OCI-LY7 (cell line): Measurements from ENCODE around the gene TMEM86B. TPM values are rescaled to one million over a fixed set of nuclear protein-coding genes. Genes with fewer than 3 reads are reported as not detected.

Source experiments
- BruUV-seq: library from RNA; stranded (reverse); fragments of 400-500 nt; replicated peaks from 2 replicates; lab custom pipeline; 2021; lab: Mats Ljungman, UMichigan
- CTCF ChIA-PET: fragments of 300-600 bp; sonication (Branson Sonifier 250); formaldehyde crosslinking; loops from one replicate; lab custom pipeline; 2022; ENCODE audit warnings: antibody characterized with exemption; ENCODE audit not compliant: unreplicated experiment; lab: Charles Lee
- POLR2A ChIA-PET: fragments of 300-600 bp; sonication (Branson Sonifier 250); formaldehyde crosslinking; loops from one replicate; lab custom pipeline; 2022; ENCODE audit warnings: antibody characterized with exemption; lab: Charles Lee
- DNase-seq: peaks from one replicate; pipeline ENCODE4 v3.0.0-alpha.2; 2015; ENCODE audit warnings: low spot score
- H2AFZ ChIP-seq: fragments of 200-600 bp; sonication (generic), shearing (Covaris generic); 2 replicates; pipeline ENCODE4 v1.6.1; 2014; ENCODE audit warnings: mild to moderate bottlenecking, antibody characterized with exemption, low read length, moderate library complexity
- H3K27ac ChIP-seq: fragments of 200-600 bp; sonication (generic); 2 replicates; pipeline ENCODE4 v1.5.1; 2014; ENCODE audit warnings: mixed run types, low read depth, mild to moderate bottlenecking, moderate library complexity, low read length, inconsistent platforms; ENCODE audit not compliant: poor library complexity, severe bottlenecking
- H3K36me3 ChIP-seq: fragments of 200-600 bp; sonication (generic); 2 replicates; pipeline ENCODE4 v1.6.1; 2014; ENCODE audit warnings: mild to moderate bottlenecking, antibody characterized with exemption, low read length, moderate library complexity, mixed read lengths; ENCODE audit not compliant: insufficient read depth
- H3K4me1 ChIP-seq: fragments of 200-600 bp; sonication (generic); 2 replicates; pipeline ENCODE4 v1.5.1; 2014; ENCODE audit warnings: mild to moderate bottlenecking, low read length; ENCODE audit not compliant: insufficient read depth, poor library complexity, severe bottlenecking
- H3K4me2 ChIP-seq: fragments of 200-600 bp; sonication (generic); 2 replicates; pipeline ENCODE4 v1.6.1; 2014; ENCODE audit warnings: mild to moderate bottlenecking, low read length
- H3K4me3 ChIP-seq: fragments of 200-600 bp; sonication (generic); 2 replicates; pipeline ENCODE4 v1.5.1; 2014; ENCODE audit warnings: mild to moderate bottlenecking, low read depth, low read length; ENCODE audit not compliant: poor library complexity, severe bottlenecking
- H3K79me2 ChIP-seq: fragments of 200-600 bp; sonication (generic); 2 replicates; pipeline ENCODE4 v1.6.1; 2016; ENCODE audit warnings: low read depth, mild to moderate bottlenecking, low read length, moderate library complexity, mixed read lengths; ENCODE audit not compliant: insufficient read depth
- H3K9me2 ChIP-seq: fragments of 200-600 bp; sonication (generic); 2 replicates; pipeline ENCODE4 v1.6.1; 2016; ENCODE audit warnings: mild to moderate bottlenecking, low read length, mixed read lengths; ENCODE audit not compliant: insufficient read depth
- H3K9me3 ChIP-seq: fragments of 200-600 bp; sonication (generic); 2 replicates; pipeline ENCODE4 v1.6.1; 2014; ENCODE audit warnings: mild to moderate bottlenecking, mixed run types, low read length, mixed read lengths
- H4K20me1 ChIP-seq: fragments of 200-600 bp; sonication (generic); 2 replicates; pipeline ENCODE4 v1.6.1; 2014; ENCODE audit warnings: mild to moderate bottlenecking, antibody characterized with exemption, low read length, moderate library complexity, mixed read lengths; ENCODE audit not compliant: insufficient read depth
- EZH2phosphoT487 ChIP-seq: fragments of 200-600 bp; sonication (generic); IDR thresholded peaks from 2 replicates; pipeline ENCODE4 v1.6.1; 2018; ENCODE audit warnings: low read depth, borderline replicate concordance, mild to moderate bottlenecking, mixed run types, antibody characterized with exemption, low read length, moderate library complexity, mixed read lengths
- intact Hi-C: fragments of 100-400 bp; cut with micrococcal nuclease; formaldehyde crosslinking; loops from one replicate; pipeline ENCODE4 v1.10.0; 2022; ENCODE audit not compliant: unreplicated experiment
- total RNA-seq, 2 experiments: library from RNA; depleted of rRNA in 1 of 2; stranded (reverse); fragments of >200 nt in 1 of 2; shearing (Covaris generic) in 1 of 2; gene quantifications; 2 replicates each; pipeline ENCODE4 v1.2.3, GENCODE V29; 2014 to 2022
- TF ChIP-seq, protein P1 (sequence below): fragments of 200-600 bp; sonication (generic); conservative IDR thresholded peaks from 2 replicates; pipeline ENCODE4 v1.5.1; 2014; ENCODE audit warnings: mild to moderate bottlenecking, antibody characterized with exemption, low read length, moderate library complexity, mixed read lengths

TMEM86B gene
- total RNA-seq, 2 experiments from 2014 or later = 8.1 to 13.8 TPM

DNA sequence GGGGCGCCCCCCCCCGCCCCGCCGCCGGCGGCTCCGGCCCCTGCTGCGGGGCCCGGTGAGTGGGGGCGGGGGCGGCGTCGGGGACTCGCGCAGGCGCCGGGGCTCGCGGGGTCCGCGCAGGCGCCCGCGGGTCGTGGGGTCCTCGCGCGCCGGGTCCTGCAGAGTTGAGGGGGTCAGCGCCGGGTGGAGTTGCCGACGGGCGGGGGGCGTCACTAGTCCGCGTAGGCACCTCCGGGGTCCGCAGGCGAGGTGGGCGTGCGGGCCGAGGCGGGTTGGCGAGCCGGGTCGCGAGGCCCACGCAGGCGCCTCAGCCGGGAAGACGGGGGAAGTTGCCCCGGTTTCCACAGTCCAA, 29.9 kb upstream of the TMEM86B start:
- peak overlapping the region; percentile 78 for H3K4me3 ChIP-seq
- BruUV-seq = TSS peak; percentile 73
- H3K9me2 ChIP-seq = no peaks in the 10 kb centered on the region
- POLR2A ChIA-PET = interaction anchor here (3.9 kb wide), 1 partner anchor 18 kb away, joined by 32 read pairs; no protein-coding TSS in a partner anchor
- TF ChIP-seq, protein P1, sequence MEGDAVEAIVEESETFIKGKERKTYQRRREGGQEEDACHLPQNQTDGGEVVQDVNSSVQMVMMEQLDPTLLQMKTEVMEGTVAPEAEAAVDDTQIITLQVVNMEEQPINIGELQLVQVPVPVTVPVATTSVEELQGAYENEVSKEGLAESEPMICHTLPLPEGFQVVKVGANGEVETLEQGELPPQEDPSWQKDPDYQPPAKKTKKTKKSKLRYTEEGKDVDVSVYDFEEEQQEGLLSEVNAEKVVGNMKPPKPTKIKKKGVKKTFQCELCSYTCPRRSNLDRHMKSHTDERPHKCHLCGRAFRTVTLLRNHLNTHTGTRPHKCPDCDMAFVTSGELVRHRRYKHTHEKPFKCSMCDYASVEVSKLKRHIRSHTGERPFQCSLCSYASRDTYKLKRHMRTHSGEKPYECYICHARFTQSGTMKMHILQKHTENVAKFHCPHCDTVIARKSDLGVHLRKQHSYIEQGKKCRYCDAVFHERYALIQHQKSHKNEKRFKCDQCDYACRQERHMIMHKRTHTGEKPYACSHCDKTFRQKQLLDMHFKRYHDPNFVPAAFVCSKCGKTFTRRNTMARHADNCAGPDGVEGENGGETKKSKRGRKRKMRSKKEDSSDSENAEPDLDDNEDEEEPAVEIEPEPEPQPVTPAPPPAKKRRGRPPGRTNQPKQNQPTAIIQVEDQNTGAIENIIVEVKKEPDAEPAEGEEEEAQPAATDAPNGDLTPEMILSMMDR = no peak
- no peak for TF ChIP-seq EZH2phosphoT487
- no peaks in the 10 kb centered on the region for H4K20me1 ChIP-seq
- peak overlapping the region; percentile 98; the same call in 1 of the 2 replicates for H3K4me2 ChIP-seq
- H3K9me3 ChIP-seq = no peaks in the 10 kb centered on the region
- H3K27ac ChIP-seq = peak overlapping the region; percentile 97
- intact Hi-C loops = loop anchor here (2.0 kb wide), 1 partner anchor 80 kb away; no protein-coding TSS in a partner anchor
- no peak overlapping the region for H2AFZ ChIP-seq
- peaks cover 45% of the 10 kb centered on the region for H3K79me2 ChIP-seq
- DNase-seq = no peak
- peaks cover 50% of the 10 kb centered on the region for H3K36me3 ChIP-seq
- peaks cover 42% of the 10 kb centered on the region for H3K4me1 ChIP-seq
- CTCF ChIA-PET = no interaction called here

DNA sequence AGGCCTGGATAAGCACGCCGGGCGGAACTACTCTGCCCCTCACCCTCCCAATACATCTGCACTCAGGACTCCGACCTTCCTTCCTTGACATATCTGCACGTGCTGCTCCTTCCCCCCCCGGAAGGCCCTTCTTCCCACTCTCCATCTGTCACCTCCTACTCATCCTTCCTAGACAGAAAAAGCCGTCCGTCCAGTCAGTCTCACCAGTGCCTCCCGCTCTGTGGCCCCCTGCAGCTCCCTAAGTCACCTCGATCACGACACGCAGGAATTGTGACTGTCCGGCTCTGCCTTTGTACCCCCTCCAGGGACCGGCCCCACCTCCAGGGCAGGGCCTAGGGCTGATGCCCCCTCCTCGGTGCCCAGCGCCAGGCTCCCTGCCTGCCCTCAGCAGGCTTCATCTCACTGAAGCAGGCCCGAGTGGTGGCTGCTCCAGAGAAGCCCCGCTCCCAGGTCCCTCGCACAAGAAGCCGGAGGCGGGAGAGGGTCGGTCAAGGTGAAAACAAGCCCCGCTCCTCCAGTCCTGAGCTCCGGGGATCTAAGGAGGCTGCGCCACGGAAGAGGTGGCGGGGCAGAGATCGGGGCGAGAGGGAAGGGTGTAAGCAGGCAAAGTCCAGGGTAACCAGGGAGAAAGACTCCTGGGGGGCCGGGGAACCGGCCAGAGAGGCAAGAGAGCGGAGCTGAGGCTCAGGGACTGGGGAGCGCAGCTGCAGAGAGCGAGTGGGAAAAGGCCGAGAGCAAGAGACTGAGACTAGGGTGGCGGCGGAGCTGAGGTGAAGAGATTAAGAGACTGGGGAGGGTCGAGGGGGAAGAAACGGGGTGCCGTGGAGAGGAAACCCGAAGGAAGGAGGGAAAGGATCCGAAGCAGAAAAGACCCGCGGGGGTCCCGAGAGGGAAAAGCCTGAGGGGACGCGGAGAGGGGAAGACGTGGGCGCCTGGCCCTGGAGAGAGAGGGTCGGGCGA, 29.2 kb upstream of the TMEM86B start:
- DNase-seq = peak; percentile 47
- no peaks in the 10 kb centered on the region for H4K20me1 ChIP-seq
- H3K4me2 ChIP-seq = peak overlapping the region; percentile 98

More for the DNA sequence above, 29.2 kb upstream of the TMEM86B start:
- no peaks in the 10 kb centered on the region for H3K9me3 ChIP-seq
- BruUV-seq = no TSS peak
- peak overlapping the region; percentile 78 for H3K4me3 ChIP-seq
- no peak overlapping the region for H2AFZ ChIP-seq
- ChIA-PET CTCF (no interaction called here), POLR2A (interaction anchor here (0.6 to 3.9 kb wide), 5 partner anchors 19 to 219 kb away, joined by 3 to 32 read pairs (median 4); partner anchors contain the start of genes HSPBP1 and ZNF628)
- H3K27ac ChIP-seq = peak overlapping the region; percentile 97
- no peak for TF ChIP-seq EZH2phosphoT487
- TF ChIP-seq, protein P1 = no peak
- peaks cover 47% of the 10 kb centered on the region for H3K4me1 ChIP-seq
- H3K36me3 ChIP-seq = peaks cover 57% of the 10 kb centered on the region
- no peaks in the 10 kb centered on the region for H3K9me2 ChIP-seq
- intact Hi-C loops = loop anchor here (2.0 kb wide), 1 partner anchor 79 kb away; no protein-coding TSS in a partner anchor
- H3K79me2 ChIP-seq = peaks cover 52% of the 10 kb centered on the region
